NCI-H345 treated with DMSO at 0.1 percent for 48 hours (cell line): ENCODE data around the gene PTCRA.

Experiments
- DNase-seq: peaks from one replicate; lab custom pipeline; 2025; ENCODE audit not compliant: unreplicated experiment; lab: John Stamatoyannopoulos, UW

Gene PTCRA

GRCh38 chr6:42970871-42971612, 55.2 kb downstream of the PTCRA start:
- DNase-seq, result no peak

- no peak for DNase-seq
Measured at GRCh38 chr6:42971746-42972327, 56.0 kb downstream of the PTCRA start.

GRCh38 chr6:42973926-42974325, 58.1 kb downstream of the PTCRA start:
- no peak for DNase-seq

GRCh38 chr6:42974919-42975505, 59.2 kb downstream of the PTCRA start:
- DNase-seq, result no peak
